Left cardiac atrium (tissue), 4 donors: ENCODE measurements around the gene IDUA. TPM values are rescaled to one million over a fixed set of nuclear protein-coding genes. Genes with fewer than 3 reads are reported as not detected.
A peak's percentile ranks its signal among the peaks of the same experiment; 100 is the strongest.

ENCODE experiments used
- ATAC-seq, 2 donors: fragments of 200-7000 bp; cut with Tn5 transposase; one replicate each; pipeline ENCODE4 v1.9.1; 2020; ENCODE audit warnings: mild to moderate bottlenecking in 2 of 2, moderate library complexity in 2 of 2
- DNase-seq: peaks from one replicate; pipeline ENCODE4 v3.0.0-alpha.2; 2020
- intact Hi-C, 2 donors: fragments of 100-400 bp; cut with DNase I; formaldehyde crosslinking; loops; one replicate each; pipeline versions ENCODE4 v1.14.1 to v1.15.1; 2022 to 2023
- total RNA-seq, 2 donors: library from RNA; stranded (reverse); fragmentation: NEBNext Ultra II Directional; extraction: Animal tissue kit (Norgen Biotek cat#: 25700); gene quantifications; one replicate each; pipeline ENCODE4 v1.2.1, GENCODE V29; 2021
- donor health status: DM: no; HTN: yes; CAD: no.
- donor health status: DM: no; HTN: yes; CAD: no; lungs with severe emphysema.
- donor health status: DM: yes; HTN: yes; CAD: no.
- donor health status: Dilated cardiomyopathy.

The IDUA gene
- total RNA-seq, 2 donors from 2014 or later: 15.4 to 18.7 TPM

- no peak for ATAC-seq
- no peak for DNase-seq
- intact Hi-C loops: no loop called here
Measured at GRCh38 chr4:1008840-1009541, 22.1 kb downstream of the IDUA start.

GRCh38 chr4:1009542-1010394 lies 22.9 kb downstream of the IDUA start:
- intact Hi-C loops: no loop called here
- ATAC-seq: peak; percentile 78 to 82

GRCh38 chr4:1010395-1011021 lies 23.7 kb downstream of the IDUA start:
- ATAC-seq: peak; percentile 45 to 71

More at GRCh38 chr4:1009542-1010394, 22.9 kb downstream of the IDUA start:
- DNase-seq: peak; percentile 71

GRCh38 chr4:1011022-1011665 lies 24.3 kb downstream of the IDUA start, which contains the start of gene FGFRL1:
FGFRL1 (plus strand) TSS chr4:1011626; CDS start chr4:1012486, 860 bp downstream.
- peak; percentile 96 for DNase-seq

More at GRCh38 chr4:1010395-1011021, 23.7 kb downstream of the IDUA start:
- DNase-seq: peak; percentile 84
- intact Hi-C loops: no loop called here

GRCh38 chr4:1011666-1012033 lies 24.8 kb downstream of the IDUA start:
- DNase-seq (no peak), ATAC-seq (no peak)
- intact Hi-C loops: no loop called here

More at GRCh38 chr4:1011022-1011665, 24.3 kb downstream of the IDUA start, which contains the start of gene FGFRL1:
- peak; percentile 61 to 75 for ATAC-seq
- intact Hi-C loops: no loop called here

GRCh38 chr4:1012034-1012739 lies 25.3 kb downstream of the IDUA start:
- DNase-seq (no peak), ATAC-seq (peak in 1 of 2 donors; percentile 1)

GRCh38 chr4:1013225-1014073 lies 26.6 kb downstream of the IDUA start:
- ATAC-seq: no peak

More at GRCh38 chr4:1012034-1012739, 25.3 kb downstream of the IDUA start:
- intact Hi-C loops: no loop called here

GRCh38 chr4:1014291-1015167 lies 27.7 kb downstream of the IDUA start:
- no peak for DNase-seq
- ATAC-seq: no peak
- intact Hi-C loops: no loop called here

More at GRCh38 chr4:1013225-1014073, 26.6 kb downstream of the IDUA start:
- no peak for DNase-seq
- intact Hi-C loops: no loop called here

GRCh38 chr4:1015179-1015578 lies 28.3 kb downstream of the IDUA start:
- ATAC-seq (no peak), DNase-seq (no peak)
- intact Hi-C loops: no loop called here

GRCh38 chr4:1015746-1016145 lies 28.9 kb downstream of the IDUA start:
- DNase-seq (no peak), ATAC-seq (no peak)
- intact Hi-C loops: no loop called here

GRCh38 chr4:1017211-1017610 lies 30.4 kb downstream of the IDUA start:
- ATAC-seq (no peak), DNase-seq (no peak)
- intact Hi-C loops: no loop called here

- no peak for DNase-seq
- intact Hi-C loops: no loop called here
- ATAC-seq: no peak
Measured at GRCh38 chr4:1017706-1018105, 30.9 kb downstream of the IDUA start.

- no peak for ATAC-seq
- intact Hi-C loops: no loop called here
- no peak for DNase-seq
Measured at GRCh38 chr4:1018147-1019020, 31.5 kb downstream of the IDUA start.

GRCh38 chr4:1019320-1019719 lies 32.5 kb downstream of the IDUA start:
- intact Hi-C loops: no loop called here
- ATAC-seq: no peak
- DNase-seq: no peak

GRCh38 chr4:1019729-1020470 lies 33.1 kb downstream of the IDUA start:
- ATAC-seq (no peak), DNase-seq (no peak)
- intact Hi-C loops: no loop called here
